ENCODE results near the gene PRSS12. TPM values are rescaled to one million over a fixed set of nuclear protein-coding genes. Genes with fewer than 3 reads are reported as not detected.
"Not testable (repeated sequence)": the region's sequence is repeated elsewhere in the genome, so short reads cannot be mapped to it uniquely, and the experiment has no call there.

PRSS12 gene
- total RNA-seq, 1 donor from 2014 or later = 2.0 TPM

- no peak for DNase-seq (ENCODE audit: low read depth)
Observed at GRCh38 chr4:118325431-118325830, 27.4 kb downstream of the PRSS12 start.

GRCh38 chr4:118322831-118323502 lies 29.8 kb downstream of the PRSS12 start:
- DNase-seq (ENCODE audit: low read depth) = no peak

- peak; percentile 20 for DNase-seq (ENCODE audit: low read depth)
Observed at GRCh38 chr4:118318931-118319330, 33.9 kb downstream of the PRSS12 start.

- no peak for DNase-seq (ENCODE audit: low read depth)
Observed at GRCh38 chr4:118317691-118318090, 35.1 kb downstream of the PRSS12 start.

GRCh38 chr4:118314221-118314620 lies 38.6 kb downstream of the PRSS12 start:
- DNase-seq (ENCODE audit: low read depth) = no peak

DNA sequence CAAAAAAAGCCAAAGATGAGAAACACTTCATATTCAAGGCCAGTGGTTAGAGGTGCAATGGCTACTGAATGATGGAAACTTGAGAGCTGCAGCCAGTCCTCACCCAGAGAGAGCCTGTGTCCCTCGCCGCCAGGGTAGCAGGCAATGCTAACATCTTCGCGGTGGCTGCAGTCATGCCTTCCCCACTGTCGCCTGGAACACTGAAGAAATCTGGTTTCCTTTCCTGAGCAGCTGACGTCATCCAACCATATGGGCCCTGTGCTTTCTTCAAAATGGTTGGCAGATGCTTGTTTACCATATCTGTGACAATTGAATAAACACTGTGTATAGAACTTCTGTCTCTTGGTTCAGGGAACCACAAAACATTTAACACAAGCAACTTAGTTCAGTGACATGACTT lies 39.7 kb downstream of the PRSS12 start:
- no peak for DNase-seq (ENCODE audit: low read depth)

DNA sequence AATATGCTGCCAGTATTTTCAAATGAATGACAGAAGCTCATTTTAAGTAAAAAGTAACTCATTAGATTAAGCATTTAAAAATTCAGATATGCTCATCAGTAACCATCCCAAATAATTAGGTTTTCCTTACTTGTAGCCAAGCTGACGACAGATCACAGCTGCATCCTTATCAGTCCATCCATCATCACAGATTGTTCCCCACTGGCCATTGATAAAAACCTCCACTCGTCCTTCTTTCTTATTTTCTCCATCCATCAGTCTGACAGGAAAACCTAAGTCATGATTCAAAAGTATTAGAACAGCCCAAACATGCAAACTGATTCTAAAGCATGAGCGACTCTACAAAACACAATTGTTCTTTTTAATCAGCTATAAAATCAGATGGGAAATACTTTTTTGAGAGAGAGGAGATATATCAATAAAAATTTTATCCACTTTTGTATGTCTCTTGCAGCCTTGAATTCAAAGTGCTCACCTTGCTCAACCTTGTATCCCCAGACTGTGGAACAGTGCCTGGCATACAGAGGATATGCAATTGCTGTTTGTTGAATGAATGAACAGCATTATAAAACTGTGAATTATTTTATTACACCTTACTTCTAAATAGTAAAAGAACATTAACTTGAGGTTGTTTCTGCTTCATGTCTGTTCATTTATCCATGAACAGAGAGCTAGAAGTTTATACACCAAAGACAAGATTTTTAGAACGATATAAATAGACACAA lies 44.3 kb downstream of the PRSS12 start:
- no peak for DNase-seq (ENCODE audit: low read depth)

DNA sequence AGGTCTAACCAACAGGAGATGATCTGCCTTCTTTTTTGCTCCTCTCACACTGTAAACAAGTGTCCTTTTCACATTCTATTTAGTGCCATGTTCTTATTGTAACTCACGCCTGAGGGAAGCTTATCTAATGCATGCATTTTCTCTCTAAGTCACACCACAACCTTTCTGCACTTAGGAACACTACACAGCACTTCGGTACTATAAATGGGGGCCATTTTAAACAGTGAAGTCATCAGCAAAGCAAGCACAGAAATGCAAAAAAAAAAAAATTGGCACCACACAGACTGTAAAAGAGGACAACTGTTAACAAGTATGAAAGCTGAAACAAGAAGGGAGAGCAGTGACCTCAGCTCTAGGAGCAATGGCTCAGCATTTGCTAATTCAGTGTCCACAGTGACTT lies 45.2 kb downstream of the PRSS12 start:
- DNase-seq (ENCODE audit: low read depth) = no peak

GRCh38 chr4:118299619-118300018 lies 53.2 kb downstream of the PRSS12 start:
- DNase-seq (ENCODE audit: low read depth) = not testable (repeated sequence)

DNA sequence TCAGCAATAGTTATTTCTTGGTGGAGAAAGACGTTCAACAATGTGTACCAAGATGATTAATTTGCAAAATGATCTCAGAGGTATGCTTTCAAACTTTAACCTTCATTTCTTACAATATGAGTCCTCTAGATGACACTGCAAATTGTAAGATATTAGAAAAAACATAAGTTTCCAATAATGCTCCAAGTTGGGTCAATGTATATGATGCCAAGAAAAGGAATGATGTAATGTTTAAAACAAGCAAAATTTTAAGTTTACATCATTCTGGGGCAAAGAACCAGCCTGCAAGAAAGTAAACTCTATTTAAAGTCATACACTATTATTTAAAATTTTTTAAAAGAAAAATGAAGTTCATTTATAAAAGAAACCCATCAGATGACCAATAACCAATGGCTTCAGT lies 56.1 kb downstream of the PRSS12 start:
- no peak for DNase-seq (ENCODE audit: low read depth)

DNA sequence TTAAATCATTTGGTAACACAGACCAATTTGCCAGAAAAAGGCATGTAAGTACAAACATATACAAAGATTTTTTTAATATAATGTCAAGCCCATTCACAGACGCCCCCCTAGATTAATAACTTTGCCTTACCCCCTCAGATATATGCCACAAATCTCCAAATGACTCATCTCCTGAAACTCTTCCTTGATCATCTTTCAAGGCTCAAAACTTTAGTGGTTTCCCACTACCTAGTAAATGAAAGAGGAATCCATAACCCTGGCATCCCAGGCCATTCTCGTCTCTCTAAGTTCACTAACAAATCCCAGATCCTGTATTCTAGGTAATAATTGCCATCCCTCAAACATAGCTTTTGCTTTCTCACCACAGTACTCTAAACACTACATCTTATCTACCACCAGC lies 61.9 kb downstream of the PRSS12 start:
- DNase-seq (ENCODE audit: low read depth) = no peak

GRCh38 chr4:118289794-118290193 lies 63.0 kb downstream of the PRSS12 start:
- no peak for DNase-seq (ENCODE audit: low read depth)

GRCh38 chr4:118287711-118288451 lies 64.9 kb downstream of the PRSS12 start:
- no peak for DNase-seq (ENCODE audit: low read depth)

- DNase-seq (ENCODE audit: low read depth) = no peak
Observed at GRCh38 chr4:118286685-118287084, 66.1 kb downstream of the PRSS12 start.

- no peak for DNase-seq (ENCODE audit: low read depth)
Observed at GRCh38 chr4:118285931-118286330, 66.9 kb downstream of the PRSS12 start.

GRCh38 chr4:118284169-118284568 lies 68.6 kb downstream of the PRSS12 start:
- DNase-seq (ENCODE audit: low read depth) = no peak

- no peak for DNase-seq (ENCODE audit: low read depth)
Observed at GRCh38 chr4:118282692-118283091, 70.1 kb downstream of the PRSS12 start.

DNA sequence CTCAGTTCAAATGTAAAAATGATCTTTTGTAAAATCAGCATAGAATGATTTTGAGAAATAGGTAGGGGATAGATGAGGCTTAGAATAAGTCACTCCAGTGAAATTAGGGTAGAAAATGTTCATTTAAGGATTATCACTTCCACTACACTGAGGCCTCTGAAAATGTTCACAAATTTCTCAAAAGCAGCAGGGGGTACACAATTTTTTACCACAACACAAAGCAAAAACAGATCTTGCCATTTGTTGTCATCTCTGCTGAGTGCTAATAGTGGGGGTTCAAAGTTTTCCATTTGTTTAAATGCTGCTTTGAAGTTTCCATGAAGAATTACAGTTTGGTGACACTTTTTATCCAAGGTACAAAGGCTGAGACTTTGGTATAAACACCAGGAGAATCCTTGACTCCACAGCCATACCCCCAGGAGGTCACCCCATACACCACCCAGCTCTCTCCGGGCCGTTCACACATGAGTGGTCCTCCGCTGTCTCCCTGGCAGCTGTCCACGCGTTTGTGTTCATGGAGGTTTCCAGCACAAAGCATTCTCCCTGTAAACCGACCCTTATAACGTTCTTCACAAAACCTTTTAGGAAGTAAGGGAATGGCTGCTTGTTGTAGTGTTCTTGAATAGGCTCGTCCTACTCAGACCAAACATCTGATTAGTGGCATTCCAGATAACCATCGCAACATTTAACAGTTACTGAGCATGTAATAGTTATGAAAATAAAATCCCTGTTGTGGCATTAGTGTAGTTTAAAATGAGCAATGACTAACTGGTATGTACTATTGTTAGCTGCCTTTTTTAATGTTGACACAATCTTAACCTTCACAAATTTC lies 71.0 kb downstream of the PRSS12 start:
- DNase-seq (ENCODE audit: low read depth) = peak; percentile 72

DNA sequence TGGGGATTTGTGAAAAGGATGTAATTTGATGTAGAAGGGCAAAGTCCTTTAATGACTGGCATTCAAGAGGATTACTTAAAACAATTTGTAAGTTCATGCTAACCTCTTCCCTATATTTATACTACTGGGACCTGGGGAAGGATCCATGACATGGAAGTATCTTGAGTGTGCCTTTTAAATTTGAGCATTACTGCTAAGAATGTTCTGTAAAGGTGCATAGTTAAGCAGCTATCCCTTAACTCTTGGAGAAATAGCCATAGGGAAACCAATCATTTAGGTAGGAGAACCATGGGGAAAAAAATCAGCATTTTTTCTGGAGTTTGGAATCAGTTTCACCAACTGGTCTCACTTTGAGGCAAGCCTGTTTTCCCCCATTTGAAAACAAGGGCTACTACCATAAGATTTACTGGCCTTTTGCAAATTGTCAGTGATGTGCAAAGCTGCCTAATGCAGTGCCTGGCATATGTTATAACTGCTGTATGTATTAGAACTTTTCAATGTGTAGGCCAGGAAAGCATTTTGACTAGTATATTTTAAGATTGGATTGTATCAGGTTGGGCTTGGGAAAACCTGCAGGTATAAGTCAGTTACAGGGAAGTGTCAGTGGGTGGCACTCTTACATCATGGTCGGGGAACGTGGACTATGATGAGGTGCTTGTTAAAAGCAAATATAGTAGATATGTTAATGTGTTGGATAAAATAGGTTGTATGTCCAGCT lies 72.1 kb downstream of the PRSS12 start:
- peak; percentile 79 for DNase-seq (ENCODE audit: low read depth)

DNA sequence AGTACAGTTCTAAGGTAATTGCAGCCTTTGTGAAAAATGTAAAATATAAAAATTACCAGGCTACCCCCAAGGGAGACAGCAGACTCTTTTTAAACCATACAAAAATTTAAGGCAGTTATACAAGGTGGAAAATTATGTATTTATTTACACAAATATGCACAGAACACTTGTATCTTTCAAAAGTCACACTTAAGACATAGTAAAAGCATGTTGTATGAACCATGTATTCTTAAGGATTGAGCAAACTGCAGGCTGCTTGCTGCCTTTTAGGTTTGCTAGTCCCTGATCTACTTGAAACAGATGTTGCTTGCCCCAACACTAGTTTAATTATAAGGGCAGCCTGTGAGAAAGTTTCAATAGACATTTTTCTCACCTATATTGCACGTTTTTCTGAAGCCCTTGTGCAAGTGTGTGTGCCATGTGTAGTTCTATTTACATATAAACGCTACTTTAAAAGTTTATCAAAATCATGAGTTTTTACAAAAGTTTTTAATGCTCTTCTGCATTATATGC lies 72.8 kb downstream of the PRSS12 start:
- DNase-seq (ENCODE audit: low read depth) = no peak

DNA sequence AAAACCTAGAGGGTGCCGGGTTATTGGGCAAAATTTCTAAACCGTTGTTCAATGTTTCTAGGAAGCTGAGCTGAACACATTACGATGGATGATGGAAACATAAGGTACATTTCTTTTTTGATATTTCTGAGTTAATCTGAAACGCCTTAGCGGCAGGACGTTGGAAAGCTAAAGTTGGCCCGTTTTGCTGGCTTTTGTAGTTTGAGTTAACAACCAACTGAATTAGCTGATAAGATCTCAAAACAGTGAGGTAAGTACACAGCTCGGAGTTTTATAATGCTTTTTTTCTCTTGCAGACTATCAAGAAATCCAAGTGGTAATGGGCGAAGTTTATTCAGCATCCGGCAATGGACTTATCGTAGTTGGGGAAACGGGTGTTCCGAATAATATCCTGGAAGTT lies 73.5 kb downstream of the PRSS12 start:
- no peak for DNase-seq (ENCODE audit: low read depth)
